GM12864 (cell line): ENCODE results near the gene FAXDC2.
A peak's percentile ranks its signal among the peaks of the same experiment; 100 is the strongest.

Source experiments
- DNase-seq: peaks from one replicate; pipeline ENCODE4 v3.0.0-alpha.2; 2011; ENCODE audit warnings: low read depth
- H3K4me3 ChIP-seq: 2 replicates; pipeline ENCODE4 v1.5.1; 2011; ENCODE audit warnings: mild to moderate bottlenecking, low read depth, low read length, control low read depth
- CTCF ChIP-seq: IDR thresholded peaks from 2 replicates; pipeline ENCODE4 v1.5.1; 2011; ENCODE audit warnings: low read depth, mild to moderate bottlenecking, moderate library complexity, low read length, control low read depth, inconsistent platforms; ENCODE audit errors: missing control alignments

The FAXDC2 gene

DNA sequence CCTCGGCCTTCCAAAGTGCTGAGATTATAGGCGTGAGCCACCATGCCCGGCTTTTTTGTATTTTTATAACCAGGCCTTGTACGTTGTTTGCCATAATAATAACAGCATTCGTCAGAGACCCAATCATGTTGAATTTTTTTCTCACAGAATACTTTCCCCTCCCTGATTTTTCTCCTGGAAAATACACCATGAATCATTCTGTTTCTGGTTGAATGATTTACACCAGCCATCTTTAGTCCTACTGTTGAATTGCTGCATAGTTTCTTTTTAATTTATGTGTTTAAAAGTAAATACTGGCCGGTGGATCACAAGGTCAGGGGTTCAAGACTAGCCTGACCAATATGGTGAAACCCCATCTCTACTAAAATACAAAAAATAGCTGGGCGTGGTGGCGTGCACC is 11.5 kb upstream of the FAXDC2 start:
- no peak overlapping the region for H3K4me3 ChIP-seq
- TF ChIP-seq CTCF = no peak
- DNase-seq = no peak

DNA sequence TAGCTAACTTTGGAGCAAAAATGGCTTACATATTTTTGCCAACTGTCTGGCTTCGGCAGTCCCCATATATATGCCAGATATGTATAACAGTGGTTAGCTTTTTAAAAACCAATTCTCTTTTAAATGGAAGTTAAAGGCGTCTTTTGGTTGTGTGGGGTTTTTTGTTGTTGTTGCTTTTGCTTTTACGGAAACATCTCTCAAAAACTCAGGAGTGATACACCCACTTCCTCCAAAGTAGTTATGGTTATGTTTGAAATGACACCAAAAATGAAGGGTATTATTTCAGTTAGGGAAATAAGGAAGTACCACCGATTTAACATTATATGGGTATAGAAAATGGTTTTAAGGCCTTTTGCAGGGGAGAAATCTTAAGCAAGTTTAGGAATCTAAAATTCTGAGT is 10.4 kb upstream of the FAXDC2 start:
- H3K4me3 ChIP-seq = peak overlapping the region; percentile 89
- no peak for DNase-seq
- no peak for TF ChIP-seq CTCF

DNA sequence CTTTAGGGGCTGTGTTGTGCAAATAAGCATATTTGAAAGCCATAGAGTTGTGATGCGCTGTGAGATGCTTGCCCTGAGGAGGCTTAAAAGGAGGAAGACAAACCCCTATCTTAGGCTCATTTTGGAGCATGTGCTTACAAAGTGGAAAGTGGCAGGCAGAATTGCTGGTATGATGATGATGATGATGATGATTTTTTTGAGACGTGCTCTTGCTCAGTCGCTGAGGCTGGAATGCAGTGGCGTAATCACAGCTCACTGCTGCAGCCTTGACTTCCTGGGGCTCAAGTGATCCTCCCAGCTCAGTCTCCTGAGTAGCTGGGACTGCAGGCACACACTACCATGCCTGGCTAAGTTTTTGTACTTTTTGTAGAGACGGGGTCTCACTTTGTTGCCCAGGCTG is 9.7 kb upstream of the FAXDC2 start:
- H3K4me3 ChIP-seq = peak overlapping the region; percentile 89
- DNase-seq = no peak
- TF ChIP-seq CTCF = no peak

DNA sequence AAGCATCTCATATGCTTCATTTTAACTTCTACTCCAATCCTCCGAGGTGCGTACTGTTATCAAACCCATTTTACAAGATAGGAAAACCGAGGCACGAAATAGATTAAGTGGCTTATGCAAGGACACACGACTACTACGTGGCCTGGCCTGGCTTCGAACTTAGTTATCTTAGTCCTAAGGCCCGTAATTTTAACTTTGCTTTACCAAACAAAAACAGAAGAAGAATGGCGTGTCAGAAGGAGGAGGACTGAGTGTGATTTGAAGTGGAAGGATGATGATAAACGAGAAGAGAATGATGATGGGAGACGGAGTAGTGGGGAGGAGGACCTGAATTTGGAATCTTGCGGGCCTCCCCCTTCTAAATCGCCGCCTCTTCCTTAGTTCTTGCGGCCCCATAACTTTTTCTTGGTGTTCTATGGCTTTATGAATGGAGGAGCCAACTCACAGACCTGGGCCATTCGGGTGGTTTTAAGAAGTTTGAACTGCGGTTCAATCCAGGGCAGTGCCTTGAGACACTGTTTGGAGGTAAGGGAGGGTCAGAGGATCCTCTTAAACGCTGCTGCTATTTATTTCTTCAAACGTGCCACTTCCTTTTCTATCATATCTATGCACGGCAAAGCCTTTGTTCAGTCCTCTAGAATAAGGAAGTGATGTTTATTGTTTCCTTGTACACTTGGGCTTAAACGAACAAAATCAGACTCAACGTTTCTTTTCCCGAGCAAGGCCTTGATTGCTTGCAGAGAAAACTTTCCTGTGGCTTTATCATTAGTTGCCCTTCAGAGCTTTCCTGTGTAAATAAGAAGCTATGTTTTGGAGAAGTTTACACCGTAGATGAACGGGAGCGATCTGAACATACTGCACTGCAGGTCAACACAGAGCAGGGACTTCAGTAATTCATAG is 8.8 kb upstream of the FAXDC2 start:
- no peak for TF ChIP-seq CTCF
- DNase-seq = no peak
- H3K4me3 ChIP-seq = peak overlapping the region; percentile 89

DNA sequence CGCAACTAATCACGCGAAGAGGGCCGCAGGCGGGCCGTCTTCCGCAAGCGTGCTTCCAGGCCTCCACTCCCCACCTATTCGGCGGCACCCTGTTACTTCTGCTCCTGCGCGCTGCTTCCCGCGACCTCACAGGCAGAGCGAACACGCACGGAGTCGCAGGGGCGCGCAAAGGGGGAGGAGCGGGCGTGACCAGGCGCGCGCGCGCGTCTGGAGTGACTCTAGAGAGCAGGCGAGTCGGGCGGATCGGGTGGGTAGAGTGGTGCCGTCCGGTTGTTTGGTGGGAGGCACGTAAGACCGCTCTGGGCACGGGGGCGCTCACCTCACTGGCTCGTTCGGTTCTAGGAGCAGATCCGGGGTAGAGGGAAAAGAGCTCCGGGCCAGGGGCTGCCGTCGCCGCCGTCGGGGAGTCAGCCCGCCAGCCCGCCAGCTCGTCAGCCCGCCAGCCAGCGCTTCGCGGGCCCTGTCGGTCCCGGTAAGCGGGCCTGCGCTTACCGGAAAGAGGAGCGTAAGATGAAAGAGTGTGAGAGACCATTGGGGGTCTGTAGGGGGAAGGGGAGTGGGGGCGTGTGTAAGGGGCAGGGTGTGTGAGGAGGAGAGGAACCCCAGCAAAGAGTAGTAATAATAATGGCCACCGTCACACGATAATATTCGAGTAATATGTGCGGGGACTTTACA is 8.0 kb upstream of the FAXDC2 start, which contains the start of gene CNOT8:
Gene CNOT8 (plus strand): TSS at position 331 of the 675 bp plus-strand sequence. CDS start 4,652 bp downstream, outside the sequence.
- TF ChIP-seq CTCF = no peak
- peak; percentile 94 for DNase-seq
- peak within 1 kb of the TSS; percentile 89 for H3K4me3 ChIP-seq

DNA sequence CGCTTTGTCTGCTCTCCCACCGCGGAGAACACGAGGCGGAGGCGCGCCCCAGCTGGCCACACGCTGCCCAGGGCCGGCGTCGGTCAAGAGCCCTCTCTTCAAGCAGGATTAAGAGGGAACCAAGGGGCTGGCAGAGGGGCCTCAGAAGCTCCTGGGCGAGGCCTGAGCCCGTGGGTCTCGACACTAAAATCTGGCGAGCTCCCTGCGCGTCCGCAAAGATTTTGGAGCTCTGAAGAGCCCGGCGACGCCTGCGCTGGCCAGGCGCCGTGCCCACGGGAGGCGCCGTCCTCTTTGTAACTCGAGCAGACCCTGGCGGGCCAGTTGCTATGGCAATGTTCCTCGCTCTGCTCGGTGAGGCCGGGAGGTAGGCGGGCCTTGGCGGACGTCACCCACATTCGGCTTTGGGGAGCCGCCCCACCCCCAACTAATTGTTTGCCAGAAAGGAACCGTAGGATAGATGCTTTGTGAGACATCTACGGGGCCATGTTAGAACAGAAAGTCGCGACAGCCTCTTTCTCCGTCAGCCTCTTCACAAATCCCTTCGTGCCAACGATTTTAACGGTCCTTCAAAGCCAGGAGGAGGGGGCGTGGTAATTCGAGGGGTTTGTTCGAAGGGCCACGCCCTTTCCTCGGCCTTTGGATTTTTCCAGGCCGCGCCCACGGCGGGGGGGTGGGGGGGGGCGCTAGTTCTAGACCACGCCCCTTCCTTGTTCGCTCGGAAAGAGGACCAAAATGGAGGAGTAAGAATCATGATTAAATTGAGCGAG is 7.3 kb upstream of the FAXDC2 start:
- H3K4me3 ChIP-seq = peak overlapping the region; percentile 89
- DNase-seq = peak; percentile 65
- no peak for TF ChIP-seq CTCF
